Measurements from ENCODE around the gene ZNHIT3. TPM values are rescaled to one million over a fixed set of nuclear protein-coding genes. Genes with fewer than 3 reads are reported as not detected.

Gene ZNHIT3
- total and polyA plus RNA-seq, 4 donors, result 8.1 to 24.2 (median 19.1) TPM

GRCh38 chr17:36470499-36470898, 16.0 kb upstream of the ZNHIT3 start:
- Histone ChIP-seq H3K27ac (ENCODE audit: low read depth in 1 of 2, low read length in 2 of 2) (no peak overlapping the region), H3K27me3 (ENCODE audit: control insufficient read depth in 4 of 4, insufficient read depth in 4 of 4, low read length in 3 of 4) (peaks cover 0 to 10% (median 1%) of the 10 kb centered on the region in 4 donors), H3K9ac (ENCODE audit: low read depth in 1 of 2, low read length in 2 of 2) (no peak overlapping the region), H3K9me3 (ENCODE audit: control insufficient read depth in 4 of 4, low read length in 3 of 4) (no peaks in the 10 kb centered on the region), H3K36me3 (ENCODE audit: control insufficient read depth in 4 of 4, insufficient read depth in 3 of 4, low read depth in 1 of 4, low read length in 3 of 4) (no peaks in the 10 kb centered on the region), H3K4me1 (ENCODE audit: control insufficient read depth in 4 of 4, insufficient read depth in 4 of 4, low read length in 3 of 4) (no peaks in the 10 kb centered on the region), H3K4me3 (ENCODE audit: low read depth in 1 of 3, low read length in 3 of 3) (no peak overlapping the region)
- no peak for DNase-seq (ENCODE audit: low spot score)
- TF ChIP-seq CTCF (IDR thresholded peaks at IDR 0.05; ENCODE audit: low read depth, low read length, missing input control), result no peak
- TF ChIP-seq JUND (IDR thresholded peaks at IDR 0.05), result no peak
- TF ChIP-seq YY1 (IDR thresholded peaks at IDR 0.05), result no peak
- TF ChIP-seq TAF1 (conservative IDR thresholded peaks at IDR 0.05), result no peak
- TF ChIP-seq SP1 (IDR thresholded peaks at IDR 0.05), result no peak
- no peak for TF ChIP-seq RAD21 (IDR thresholded peaks at IDR 0.05)
- TF ChIP-seq GABPA (IDR thresholded peaks at IDR 0.05 in 1 of 2, conservative IDR thresholded peaks at IDR 0.05 in 1 of 2), result no peak
- no peak for TF ChIP-seq REST (IDR thresholded peaks at IDR 0.05)
- TF ChIP-seq, protein P1, sequence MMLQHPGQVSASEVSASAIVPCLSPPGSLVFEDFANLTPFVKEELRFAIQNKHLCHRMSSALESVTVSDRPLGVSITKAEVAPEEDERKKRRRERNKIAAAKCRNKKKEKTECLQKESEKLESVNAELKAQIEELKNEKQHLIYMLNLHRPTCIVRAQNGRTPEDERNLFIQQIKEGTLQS (IDR thresholded peaks at IDR 0.05), result no peak
- no peak for TF ChIP-seq FOXA1 (IDR thresholded peaks at IDR 0.05)
- no peak for TF ChIP-seq NR2F2 (IDR thresholded peaks at IDR 0.05)
- TF ChIP-seq, protein P2, sequence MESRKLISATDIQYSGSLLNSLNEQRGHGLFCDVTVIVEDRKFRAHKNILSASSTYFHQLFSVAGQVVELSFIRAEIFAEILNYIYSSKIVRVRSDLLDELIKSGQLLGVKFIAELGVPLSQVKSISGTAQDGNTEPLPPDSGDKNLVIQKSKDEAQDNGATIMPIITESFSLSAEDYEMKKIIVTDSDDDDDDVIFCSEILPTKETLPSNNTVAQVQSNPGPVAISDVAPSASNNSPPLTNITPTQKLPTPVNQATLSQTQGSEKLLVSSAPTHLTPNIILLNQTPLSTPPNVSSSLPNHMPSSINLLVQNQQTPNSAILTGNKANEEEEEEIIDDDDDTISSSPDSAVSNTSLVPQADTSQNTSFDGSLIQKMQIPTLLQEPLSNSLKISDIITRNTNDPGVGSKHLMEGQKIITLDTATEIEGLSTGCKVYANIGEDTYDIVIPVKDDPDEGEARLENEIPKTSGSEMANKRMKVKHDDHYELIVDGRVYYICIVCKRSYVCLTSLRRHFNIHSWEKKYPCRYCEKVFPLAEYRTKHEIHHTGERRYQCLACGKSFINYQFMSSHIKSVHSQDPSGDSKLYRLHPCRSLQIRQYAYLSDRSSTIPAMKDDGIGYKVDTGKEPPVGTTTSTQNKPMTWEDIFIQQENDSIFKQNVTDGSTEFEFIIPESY (IDR thresholded peaks at IDR 0.05), result no peak
- TF ChIP-seq HNF4G (IDR thresholded peaks at IDR 0.05), result no peak
- TF ChIP-seq RXRA (IDR thresholded peaks at IDR 0.05), result no peak
- TF ChIP-seq FOXA2 (IDR thresholded peaks at IDR 0.05), result no peak
- TF ChIP-seq EGR1 (IDR thresholded peaks at IDR 0.05; ENCODE audit: low read depth in 2 of 2), result no peak
- TF ChIP-seq, protein P3, sequence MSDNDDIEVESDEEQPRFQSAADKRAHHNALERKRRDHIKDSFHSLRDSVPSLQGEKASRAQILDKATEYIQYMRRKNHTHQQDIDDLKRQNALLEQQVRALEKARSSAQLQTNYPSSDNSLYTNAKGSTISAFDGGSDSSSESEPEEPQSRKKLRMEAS (IDR thresholded peaks at IDR 0.05), result no peak
- TF ChIP-seq HNF4A (conservative IDR thresholded peaks at IDR 0.05), result no peak
